Measurements from ENCODE around the gene HMG20A. TPM values are rescaled to one million over a fixed set of nuclear protein-coding genes. Genes with fewer than 3 reads are reported as not detected.
A peak's percentile ranks its signal among the peaks of the same experiment; 100 is the strongest.

Gene HMG20A
- total RNA-seq, 1 donor from 2014 or later = 35.5 TPM

DNA sequence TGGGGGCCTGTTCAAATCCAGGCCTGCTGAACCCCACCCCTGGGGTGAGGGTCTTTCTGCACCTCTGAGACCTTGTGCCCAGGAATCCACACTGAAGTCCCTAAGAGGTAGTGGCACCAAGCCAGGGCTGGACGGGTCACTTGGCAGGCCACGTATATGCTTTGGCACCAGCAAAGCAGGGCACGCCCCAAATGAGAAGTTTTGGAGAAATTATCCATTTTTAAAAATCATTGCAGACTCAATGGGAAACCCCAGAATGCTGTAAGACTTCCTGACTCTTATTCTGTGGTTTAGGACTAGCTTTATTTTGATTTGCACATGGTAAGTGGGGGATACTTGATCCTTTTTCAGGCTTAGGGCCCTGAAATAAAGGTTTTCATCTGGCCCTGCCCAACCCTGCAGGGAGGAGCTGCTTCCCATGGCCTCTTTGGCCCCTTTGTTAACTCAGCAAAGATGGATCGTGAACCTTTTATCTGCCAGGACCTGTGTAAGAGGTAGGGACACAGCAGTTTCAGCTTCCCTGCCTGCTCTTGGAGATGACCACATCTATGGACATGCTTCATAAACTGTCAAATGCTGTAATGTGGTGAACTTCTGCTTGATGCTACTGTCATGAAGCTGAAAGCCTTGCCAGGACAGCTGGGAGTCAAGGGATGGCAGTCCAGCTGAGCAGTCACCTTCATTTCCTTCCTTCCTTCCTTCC, 88.0 kb downstream of the HMG20A start:
- Mint-ChIP-seq H3K27ac (ENCODE audit: unreplicated experiment) (peak overlapping the region; percentile 83), H3K4me3 (ENCODE audit: unreplicated experiment) (no peak overlapping the region), H3K4me1 (ENCODE audit: low read depth) (peaks cover 57% of the 10 kb centered on the region), H3K36me3 (ENCODE audit: low read depth) (no peaks in the 10 kb centered on the region), H3K9me3 (ENCODE audit: low read depth) (peaks cover 7% of the 10 kb centered on the region), H3K27me3 (ENCODE audit: low read depth) (no peaks in the 10 kb centered on the region)
- no peak for DNase-seq (ENCODE audit: low spot score)
- TF ChIP-seq CTCF (IDR thresholded peaks at IDR 0.05) = no peak

DNA sequence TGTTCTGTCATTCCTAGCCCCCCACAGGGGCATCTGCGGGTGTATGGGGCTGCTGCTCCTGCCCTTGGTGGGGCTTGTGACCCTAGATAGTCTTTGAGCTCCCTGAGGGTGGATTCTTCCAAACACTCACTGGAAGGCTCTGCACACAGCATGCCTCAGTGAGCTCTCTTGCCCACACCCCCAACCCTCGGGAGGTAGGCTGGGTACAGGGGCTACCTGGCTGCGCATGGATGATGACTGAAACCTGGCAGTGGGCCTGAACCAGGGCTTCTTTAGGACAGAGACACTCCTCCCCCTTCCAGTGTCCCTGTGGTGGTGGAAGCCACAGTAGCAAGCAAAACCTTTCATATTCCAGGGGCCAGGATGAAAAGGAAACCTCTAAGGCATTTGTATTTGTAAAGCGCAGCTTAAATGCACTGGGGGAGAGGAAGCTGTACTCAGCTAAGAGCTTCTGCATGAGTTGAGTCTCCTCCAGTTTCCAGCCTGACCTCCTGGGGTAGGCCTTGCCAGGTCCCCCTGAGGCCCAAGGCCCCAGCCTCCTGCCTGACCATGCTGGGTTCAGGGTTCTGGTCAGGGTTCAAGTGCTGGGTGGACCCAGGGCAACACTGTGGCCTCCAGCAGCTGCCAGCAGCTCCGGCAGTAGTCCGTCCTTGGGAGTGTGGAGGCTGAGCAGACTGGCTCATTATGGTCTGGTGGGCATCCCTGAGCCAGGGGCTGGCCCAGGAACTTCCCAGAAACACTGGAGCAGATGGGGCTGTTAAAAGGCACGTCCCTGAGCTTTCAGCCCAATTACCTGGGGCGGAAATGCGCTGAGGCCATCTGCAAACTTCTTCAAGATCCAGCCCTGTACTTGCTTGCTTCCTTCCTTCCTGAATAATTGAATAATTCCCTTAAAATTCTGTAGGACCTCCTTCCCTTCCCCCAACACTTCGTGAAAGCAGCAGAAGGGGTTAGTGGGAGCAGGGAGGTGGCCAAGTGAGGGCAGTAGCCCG, 89.7 kb downstream of the HMG20A start:
- peaks cover 49% of the 10 kb centered on the region for H3K4me1 Mint-ChIP-seq (ENCODE audit: low read depth)
- no peaks in the 10 kb centered on the region for H3K36me3 Mint-ChIP-seq (ENCODE audit: low read depth)

GRCh38 chr15:77511869-77512268, 91.2 kb downstream of the HMG20A start:
- Mint-ChIP-seq H3K27me3 (ENCODE audit: low read depth) (no peaks in the 10 kb centered on the region), H3K9me3 (ENCODE audit: low read depth) (peaks cover 7% of the 10 kb centered on the region), H3K27ac (ENCODE audit: unreplicated experiment) (no peak overlapping the region), H3K4me3 (ENCODE audit: unreplicated experiment) (no peak overlapping the region), H3K36me3 (ENCODE audit: low read depth) (no peaks in the 10 kb centered on the region), H3K4me1 (ENCODE audit: low read depth) (peaks cover 37% of the 10 kb centered on the region)
- no peak for DNase-seq (ENCODE audit: low spot score)
- no peak for TF ChIP-seq CTCF (IDR thresholded peaks at IDR 0.05)

More for the DNA sequence above, 89.7 kb downstream of the HMG20A start:
- H3K27me3 Mint-ChIP-seq (ENCODE audit: low read depth) = no peaks in the 10 kb centered on the region
- no peak overlapping the region for H3K4me3 Mint-ChIP-seq (ENCODE audit: unreplicated experiment)
- no peak overlapping the region for H3K27ac Mint-ChIP-seq (ENCODE audit: unreplicated experiment)
- no peak for DNase-seq (ENCODE audit: low spot score)
- no peak for TF ChIP-seq CTCF (IDR thresholded peaks at IDR 0.05)
- peaks cover 7% of the 10 kb centered on the region for H3K9me3 Mint-ChIP-seq (ENCODE audit: low read depth)

DNA sequence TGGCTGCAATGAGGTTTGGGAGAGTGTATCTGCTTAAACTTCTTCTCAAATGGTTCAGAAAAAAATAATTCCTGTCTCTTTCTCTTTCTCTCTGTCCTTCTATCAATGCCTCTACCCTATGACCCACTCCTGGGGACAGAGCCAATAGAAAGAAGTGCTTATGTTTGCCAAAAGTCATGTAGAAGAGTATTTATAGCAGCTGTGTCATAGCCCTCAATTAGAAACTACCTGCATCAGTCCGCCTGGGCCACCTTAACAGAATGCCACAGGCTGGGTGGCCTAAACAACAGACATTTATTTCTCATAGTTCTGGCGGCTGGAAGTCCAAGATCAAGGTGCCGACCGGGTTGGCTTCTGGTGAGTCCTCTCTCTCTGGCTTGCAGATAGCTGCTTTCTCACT, 92.5 kb downstream of the HMG20A start:
- Mint-ChIP-seq H3K27me3 (ENCODE audit: low read depth) (no peaks in the 10 kb centered on the region), H3K36me3 (ENCODE audit: low read depth) (no peaks in the 10 kb centered on the region), H3K9me3 (ENCODE audit: low read depth) (peaks cover 7% of the 10 kb centered on the region), H3K4me1 (ENCODE audit: low read depth) (peaks cover 23% of the 10 kb centered on the region), H3K27ac (ENCODE audit: unreplicated experiment) (no peak overlapping the region), H3K4me3 (ENCODE audit: unreplicated experiment) (no peak overlapping the region)
- no peak for DNase-seq (ENCODE audit: low spot score)
- TF ChIP-seq CTCF (IDR thresholded peaks at IDR 0.05) = no peak

GRCh38 chr15:77514641-77515402, 94.1 kb downstream of the HMG20A start:
- TF ChIP-seq CTCF (IDR thresholded peaks at IDR 0.05) = no peak
- no peaks in the 10 kb centered on the region for H3K27me3 Mint-ChIP-seq (ENCODE audit: low read depth)
- H3K36me3 Mint-ChIP-seq (ENCODE audit: low read depth) = no peaks in the 10 kb centered on the region
- H3K4me1 Mint-ChIP-seq (ENCODE audit: low read depth) = peaks cover 11% of the 10 kb centered on the region
- no peak overlapping the region for H3K27ac Mint-ChIP-seq (ENCODE audit: unreplicated experiment)
- H3K9me3 Mint-ChIP-seq (ENCODE audit: low read depth) = peaks cover 7% of the 10 kb centered on the region
- no peak for DNase-seq (ENCODE audit: low spot score)
- H3K4me3 Mint-ChIP-seq (ENCODE audit: unreplicated experiment) = no peak overlapping the region
